KOPT-K1 (cell line): ENCODE results near the gene ODF4.
"Not testable (repeated sequence)": the region's sequence is repeated elsewhere in the genome, so short reads cannot be mapped to it uniquely, and the experiment has no call there.

ENCODE experiments used
- H3K27ac ChIP-seq: fragments of 200-600 bp; sonication (generic); 2 replicates; pipeline ENCODE4 v1.5.1; 2016; ENCODE audit warnings: antibody characterized with exemption, mild to moderate bottlenecking, low read depth, low read length; ENCODE audit not compliant: poor library complexity, severe bottlenecking
- H3K36me3 ChIP-seq: fragments of 200-600 bp; sonication (generic); 2 replicates; pipeline ENCODE4 v1.5.1; 2017; ENCODE audit warnings: antibody characterized with exemption, mild to moderate bottlenecking, low read length, moderate library complexity; ENCODE audit not compliant: insufficient read depth
- H3K9me3 ChIP-seq: fragments of 200-600 bp; sonication (generic); 2 replicates; pipeline ENCODE4 v1.5.1; 2017; ENCODE audit warnings: antibody characterized with exemption, low read length, mild to moderate bottlenecking; ENCODE audit not compliant: insufficient read depth, poor library complexity, severe bottlenecking

ODF4 gene

GRCh38 chr17:8345052-8345690 is 5.5 kb downstream of the ODF4 start:
- Histone ChIP-seq H3K36me3 (no peaks in the 10 kb centered on the region), H3K27ac (no peak overlapping the region), H3K9me3 (no peaks in the 10 kb centered on the region)

- Histone ChIP-seq H3K27ac (no peak overlapping the region), H3K36me3 (no peaks in the 10 kb centered on the region), H3K9me3 (no peaks in the 10 kb centered on the region)
Observed at GRCh38 chr17:8345951-8346665, 6.5 kb downstream of the ODF4 start.

DNA sequence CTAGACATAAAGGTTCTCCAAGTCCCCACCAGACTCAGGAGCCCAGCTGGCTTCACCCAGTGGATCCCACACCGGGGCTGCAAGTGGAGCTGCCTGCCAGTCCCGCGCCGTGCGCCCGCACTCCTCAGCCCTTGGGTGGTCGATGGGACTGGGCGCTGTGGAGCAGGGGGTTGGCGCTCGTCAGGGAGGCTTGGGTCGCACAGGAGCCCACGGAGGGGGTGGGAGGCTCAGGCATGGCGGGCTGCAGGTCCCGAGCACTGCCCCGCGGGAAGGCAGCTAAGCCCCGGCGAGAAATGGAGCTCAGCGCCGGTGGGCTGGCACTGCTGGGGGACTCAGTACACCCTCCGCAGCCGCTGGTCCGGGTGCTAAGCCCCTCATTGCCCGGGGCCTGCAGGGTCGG is 7.4 kb downstream of the ODF4 start:
- H3K9me3 ChIP-seq, H3K36me3 ChIP-seq, H3K27ac ChIP-seq: not testable (repeated sequence)

DNA sequence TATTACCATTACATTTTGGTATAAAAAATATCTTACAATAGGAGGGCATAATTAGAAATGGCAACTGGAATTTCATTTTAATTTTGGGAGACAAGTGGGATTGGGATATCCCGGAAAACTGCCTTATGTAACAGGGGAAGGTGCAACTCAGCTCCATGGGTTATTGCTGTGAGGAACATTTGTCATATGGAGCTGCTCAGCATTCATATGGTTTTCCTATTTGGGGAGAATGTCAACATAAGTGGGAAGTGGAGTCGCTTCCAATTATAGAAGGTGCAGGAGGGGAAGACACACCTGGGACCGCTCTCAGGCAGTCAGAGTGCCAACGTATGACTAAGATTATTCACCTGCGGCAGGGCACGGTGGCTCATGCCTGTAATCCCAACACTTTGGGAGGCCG is 10.7 kb downstream of the ODF4 start:
- Histone ChIP-seq H3K9me3 (no peaks in the 10 kb centered on the region), H3K27ac (no peak overlapping the region), H3K36me3 (no peaks in the 10 kb centered on the region)

- H3K36me3 ChIP-seq: no peaks in the 10 kb centered on the region
- no peak overlapping the region for H3K27ac ChIP-seq
- no peaks in the 10 kb centered on the region for H3K9me3 ChIP-seq
Observed at GRCh38 chr17:8353736-8354135, 14.1 kb downstream of the ODF4 start.

DNA sequence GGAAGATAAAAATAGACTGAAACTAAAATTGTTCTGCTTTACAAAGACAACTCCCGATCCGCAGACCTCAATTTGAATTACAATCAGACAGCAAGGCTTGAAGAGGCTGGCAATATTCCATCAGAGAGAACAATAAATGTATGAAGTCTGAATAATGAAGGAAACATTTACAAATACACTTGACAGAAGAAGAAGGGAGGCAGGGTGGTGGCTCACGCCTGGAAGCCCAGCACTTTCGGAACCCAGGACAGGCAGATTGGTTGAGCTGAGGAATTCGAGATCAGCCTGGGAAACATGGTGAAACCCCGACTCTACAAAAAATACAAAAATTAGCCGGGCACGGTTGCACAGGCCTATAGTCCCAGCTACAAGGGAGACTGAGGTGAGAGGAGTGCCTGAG is 14.6 kb downstream of the ODF4 start:
- Histone ChIP-seq H3K36me3 (no peaks in the 10 kb centered on the region), H3K9me3 (no peaks in the 10 kb centered on the region), H3K27ac (no peak overlapping the region)

GRCh38 chr17:8357910-8358309 is 18.3 kb downstream of the ODF4 start:
- no peak overlapping the region for H3K27ac ChIP-seq
- no peaks in the 10 kb centered on the region for H3K36me3 ChIP-seq

GRCh38 chr17:8359769-8360168 is 20.1 kb downstream of the ODF4 start:
- Histone ChIP-seq H3K9me3 (no peaks in the 10 kb centered on the region), H3K27ac (no peak overlapping the region), H3K36me3 (no peaks in the 10 kb centered on the region; the same call in 1 of the 2 replicates)

More at GRCh38 chr17:8357910-8358309, 18.3 kb downstream of the ODF4 start:
- H3K9me3 ChIP-seq: no peaks in the 10 kb centered on the region

DNA sequence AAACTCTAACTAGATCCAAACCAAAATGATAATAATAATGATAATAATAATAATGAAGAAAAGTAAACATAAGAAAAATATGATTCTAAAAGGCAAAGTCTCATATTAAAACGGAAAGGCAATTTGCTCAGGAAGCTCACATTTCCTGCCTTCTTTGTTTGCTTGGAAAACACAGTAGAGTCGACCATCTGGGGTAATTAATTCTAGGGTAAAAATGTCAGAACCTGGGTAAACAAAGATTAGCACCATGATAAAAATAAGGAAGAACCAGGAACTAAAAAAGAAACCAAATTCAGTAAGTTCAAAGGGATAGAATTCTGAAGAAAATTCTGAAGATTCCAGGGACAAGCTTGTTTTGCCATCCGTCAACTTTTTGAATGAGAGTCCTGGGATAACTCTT is 20.6 kb downstream of the ODF4 start:
- H3K9me3 ChIP-seq: no peaks in the 10 kb centered on the region
- H3K36me3 ChIP-seq: no peaks in the 10 kb centered on the region; the same call in 1 of the 2 replicates
- H3K27ac ChIP-seq: no peak overlapping the region

- no peak overlapping the region for H3K27ac ChIP-seq
Observed at GRCh38 chr17:8360751-8361150, 21.1 kb downstream of the ODF4 start.

DNA sequence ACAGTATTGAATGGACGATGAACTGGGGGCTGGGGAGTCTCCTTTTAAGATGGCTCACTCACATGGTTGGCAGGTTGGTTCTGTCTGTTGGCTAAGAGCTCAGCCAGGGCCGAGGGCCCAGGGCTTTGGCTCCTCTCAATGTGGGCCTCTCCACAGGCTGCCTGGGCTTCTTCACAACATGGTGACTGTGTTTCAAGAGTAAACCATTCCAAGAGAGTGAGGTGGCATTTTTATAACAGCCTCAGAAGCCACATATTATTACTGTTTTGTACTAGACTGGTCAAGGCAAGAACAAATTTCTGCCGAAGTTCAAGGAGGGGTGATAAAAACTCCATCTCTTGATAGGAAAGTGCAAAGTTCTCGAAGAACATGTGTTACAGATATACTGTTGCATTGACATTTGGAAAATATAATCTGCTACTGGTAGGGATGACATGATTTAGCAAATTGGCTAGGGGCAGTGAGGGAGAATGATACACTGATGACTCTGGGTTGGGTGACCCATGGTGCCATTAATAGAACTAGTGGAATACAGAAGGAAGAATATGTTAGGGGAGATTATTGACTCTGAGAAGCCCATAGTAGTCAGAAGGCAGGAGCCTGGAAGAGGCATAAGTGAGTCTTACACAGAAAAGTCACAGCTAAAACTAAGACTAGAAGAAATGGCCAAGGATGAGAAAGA is 23.2 kb downstream of the ODF4 start:
- H3K36me3 ChIP-seq: no peaks in the 10 kb centered on the region; the same call in 1 of the 2 replicates
- H3K9me3 ChIP-seq: no peaks in the 10 kb centered on the region
- no peak overlapping the region for H3K27ac ChIP-seq

More at GRCh38 chr17:8360751-8361150, 21.1 kb downstream of the ODF4 start:
- Histone ChIP-seq H3K36me3 (no peaks in the 10 kb centered on the region; the same call in 1 of the 2 replicates), H3K9me3 (no peaks in the 10 kb centered on the region)

GRCh38 chr17:8365143-8365542 is 25.5 kb downstream of the ODF4 start:
- no peaks in the 10 kb centered on the region for H3K9me3 ChIP-seq
- peaks cover 21% of the 10 kb centered on the region; the same call in 1 of the 2 replicates for H3K36me3 ChIP-seq
- H3K27ac ChIP-seq: no peak overlapping the region

GRCh38 chr17:8366231-8366630 is 26.6 kb downstream of the ODF4 start:
- Histone ChIP-seq H3K36me3 (peaks cover 21% of the 10 kb centered on the region; the same call in 1 of the 2 replicates), H3K27ac (no peak overlapping the region), H3K9me3 (no peaks in the 10 kb centered on the region)

DNA sequence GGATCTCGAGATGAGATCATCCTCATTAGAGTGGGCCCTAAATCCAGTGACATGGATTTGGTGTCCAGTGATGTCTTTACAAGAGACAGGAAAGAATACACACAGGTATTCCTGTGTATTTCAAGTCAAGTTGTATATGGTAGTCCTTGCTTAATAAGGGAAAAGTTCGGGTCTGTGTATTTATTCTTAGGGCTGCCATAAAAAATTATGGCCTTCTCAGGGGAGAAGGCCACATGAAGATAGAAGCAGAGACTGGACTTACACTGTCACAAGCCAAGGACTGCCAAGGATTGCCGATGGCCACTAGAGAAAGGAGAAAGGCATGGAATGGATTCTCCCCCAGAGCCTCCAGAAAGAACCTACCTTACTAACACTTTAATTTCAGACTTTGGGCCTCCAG is 28.6 kb downstream of the ODF4 start:
- Histone ChIP-seq H3K36me3 (peaks cover 27% of the 10 kb centered on the region; the same call in 1 of the 2 replicates), H3K27ac (no peak overlapping the region), H3K9me3 (no peaks in the 10 kb centered on the region)

DNA sequence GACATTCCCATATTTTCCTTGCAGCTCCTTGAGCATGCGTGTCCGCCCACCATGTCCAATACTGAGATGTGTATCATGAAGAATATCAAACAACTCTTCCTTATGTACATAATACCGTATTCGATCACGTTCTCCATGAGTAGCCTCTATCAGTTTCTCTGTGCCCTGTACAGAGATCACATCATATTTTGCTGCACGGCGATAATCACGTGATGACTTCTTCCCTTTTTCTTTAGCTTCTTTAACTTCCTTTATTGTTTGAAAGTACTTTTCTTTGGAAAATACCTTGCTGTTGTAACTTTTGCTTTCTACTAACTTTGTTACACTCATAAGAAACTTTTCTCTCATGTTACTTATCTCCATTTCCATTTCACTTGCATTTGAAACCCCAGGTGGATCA is 30.3 kb downstream of the ODF4 start:
- Histone ChIP-seq H3K36me3 (peaks cover 27% of the 10 kb centered on the region; the same call in 1 of the 2 replicates), H3K27ac (no peak overlapping the region), H3K9me3 (no peaks in the 10 kb centered on the region)
